Astrocyte (in vitro differentiated cells and primary cell): ENCODE data around the gene THAP11. TPM values are rescaled to one million over a fixed set of nuclear protein-coding genes. Genes with fewer than 3 reads are reported as not detected.

Experiments used
- DNase-seq: peaks from one replicate; pipeline ENCODE4 v3.0.0-alpha.2; 2010; ENCODE audit warnings: low read depth
- FAIRE-seq: peaks from 2 replicates; lab custom pipeline; 2011; peaks lifted over from hg19 to GRCh38; lab: Jason Lieb, UNC
- H2AFZ ChIP-seq: 2 replicates; pipeline ENCODE4 v1.6.0; 2012; ENCODE audit warnings: low read depth, low read length, inconsistent platforms
- H3K27ac ChIP-seq: 2 replicates; pipeline ENCODE4 v1.5.1; 2011; ENCODE audit warnings: low read depth, low read length, inconsistent platforms
- H3K27me3 ChIP-seq: 2 replicates; pipeline ENCODE4 v1.6.0; 2011; ENCODE audit warnings: low read length, inconsistent platforms; ENCODE audit not compliant: insufficient read depth
- H3K36me3 ChIP-seq: 2 replicates; pipeline ENCODE4 v1.5.1; 2011; ENCODE audit warnings: low read length, inconsistent platforms; ENCODE audit not compliant: insufficient read depth
- H3K4me1 ChIP-seq: 2 replicates; pipeline ENCODE4 v1.5.1; 2011; ENCODE audit warnings: low read length, inconsistent platforms; ENCODE audit not compliant: insufficient read depth
- H3K4me2 ChIP-seq: 2 replicates; pipeline ENCODE4 v1.6.0; 2012; ENCODE audit warnings: low read length, inconsistent platforms
- H3K4me3 ChIP-seq: 2 replicates; pipeline ENCODE4 v1.5.1; 2011; ENCODE audit warnings: low read depth, mild to moderate bottlenecking, low read length, inconsistent platforms; ENCODE audit not compliant: insufficient read depth
- H3K79me2 ChIP-seq: 2 replicates; pipeline ENCODE4 v1.6.0; 2012; ENCODE audit warnings: mild to moderate bottlenecking, low read length, inconsistent platforms; ENCODE audit not compliant: insufficient read depth
- H3K9ac ChIP-seq: 2 replicates; pipeline ENCODE4 v1.6.0; 2012; ENCODE audit warnings: mild to moderate bottlenecking, low read length, inconsistent platforms
- H3K9me3 ChIP-seq: 2 replicates; pipeline ENCODE4 v1.5.1; 2012; ENCODE audit warnings: low read depth, mild to moderate bottlenecking, low read length, inconsistent platforms; ENCODE audit not compliant: insufficient read depth
- H4K20me1 ChIP-seq: 2 replicates; pipeline ENCODE4 v1.6.0; 2012; ENCODE audit warnings: low read length, inconsistent platforms; ENCODE audit not compliant: insufficient read depth
- H3K27ac Mint-ChIP-seq: one replicate; pipeline ENCODE4 v1.8.0; 2021; ENCODE audit warnings: mild to moderate bottlenecking, mixed read lengths; ENCODE audit not compliant: unreplicated experiment
- H3K27me3 Mint-ChIP-seq: one replicate; pipeline ENCODE4 v1.8.0; 2021; ENCODE audit warnings: low read depth, mixed read lengths; ENCODE audit not compliant: unreplicated experiment
- H3K36me3 Mint-ChIP-seq: one replicate; pipeline ENCODE4 v1.8.0; 2021; ENCODE audit warnings: low read depth, mixed read lengths; ENCODE audit not compliant: unreplicated experiment
- H3K4me1 Mint-ChIP-seq: one replicate; pipeline ENCODE4 v1.8.0; 2021; ENCODE audit warnings: low read depth, mixed read lengths; ENCODE audit not compliant: unreplicated experiment
- H3K4me3 Mint-ChIP-seq: one replicate; pipeline ENCODE4 v1.8.0; 2021; ENCODE audit warnings: mild to moderate bottlenecking, moderate library complexity, mixed read lengths; ENCODE audit not compliant: unreplicated experiment
- H3K9me3 Mint-ChIP-seq: one replicate; pipeline ENCODE4 v1.8.0; 2021; ENCODE audit warnings: mild to moderate bottlenecking, mixed read lengths; ENCODE audit not compliant: unreplicated experiment
- EZH2 ChIP-seq: IDR thresholded peaks from 2 replicates; pipeline ENCODE4 v1.6.1; 2012; ENCODE audit warnings: mild to moderate bottlenecking, low read length, inconsistent platforms; ENCODE audit not compliant: insufficient read depth
- total RNA-seq: library from RNA; stranded (reverse); gene quantifications from 2 replicates; pipeline ENCODE4 v1.2.1, GENCODE V29; 2021
- TF ChIP-seq, protein P1 (sequence below): IDR thresholded peaks from 2 replicates; pipeline ENCODE4 v1.5.1; 2011; ENCODE audit warnings: low read depth, mild to moderate bottlenecking, inconsistent platforms, low read length, moderate library complexity; ENCODE audit not compliant: insufficient read depth

THAP11 gene
- total RNA-seq, 1 donor from 2014 or later = 16.5 TPM

DNA sequence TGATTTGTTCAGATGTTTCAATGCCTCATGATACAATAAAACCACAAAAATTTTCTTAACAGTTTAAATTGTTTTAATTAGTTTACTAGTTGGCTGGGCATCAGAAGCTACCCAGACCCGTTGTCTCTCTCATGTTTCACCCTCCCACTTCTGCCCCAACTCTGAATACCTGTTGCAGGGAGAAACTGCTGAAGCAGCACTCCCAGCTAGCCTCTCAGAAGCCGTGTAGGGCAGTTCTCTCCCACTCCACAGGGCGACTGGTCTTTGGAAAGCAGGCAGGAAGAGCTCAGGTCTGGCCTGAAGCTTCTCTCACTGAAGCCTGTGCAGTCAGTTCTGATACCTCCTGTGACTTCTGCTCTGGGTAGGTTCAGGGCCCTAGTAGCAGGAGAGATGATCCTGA lies 29.1 kb downstream of the THAP11 start:
- DNase-seq = no peak
- Histone ChIP-seq H3K27me3 (no peaks in the 10 kb centered on the region), H3K79me2 (peaks cover 54% of the 10 kb centered on the region), H3K36me3 (peaks cover 30% of the 10 kb centered on the region), H3K9ac (no peak overlapping the region), H3K9me3 (no peaks in the 10 kb centered on the region), H3K4me1 (peaks cover 13% of the 10 kb centered on the region), H3K4me3 (no peak overlapping the region), H3K27ac (no peak overlapping the region), H2AFZ (no peak overlapping the region), H4K20me1 (peaks cover 68% of the 10 kb centered on the region), H3K4me2 (no peak overlapping the region)
- H3K27me3 Mint-ChIP-seq = no peaks in the 10 kb centered on the region
- H3K27ac Mint-ChIP-seq = no peak overlapping the region
- H3K4me3 Mint-ChIP-seq = no peak overlapping the region
- H3K4me1 Mint-ChIP-seq = peaks cover 17% of the 10 kb centered on the region
- no peak for FAIRE-seq
- H3K9me3 Mint-ChIP-seq = no peaks in the 10 kb centered on the region
- H3K36me3 Mint-ChIP-seq = peaks cover 6% of the 10 kb centered on the region
- TF ChIP-seq, protein P1, sequence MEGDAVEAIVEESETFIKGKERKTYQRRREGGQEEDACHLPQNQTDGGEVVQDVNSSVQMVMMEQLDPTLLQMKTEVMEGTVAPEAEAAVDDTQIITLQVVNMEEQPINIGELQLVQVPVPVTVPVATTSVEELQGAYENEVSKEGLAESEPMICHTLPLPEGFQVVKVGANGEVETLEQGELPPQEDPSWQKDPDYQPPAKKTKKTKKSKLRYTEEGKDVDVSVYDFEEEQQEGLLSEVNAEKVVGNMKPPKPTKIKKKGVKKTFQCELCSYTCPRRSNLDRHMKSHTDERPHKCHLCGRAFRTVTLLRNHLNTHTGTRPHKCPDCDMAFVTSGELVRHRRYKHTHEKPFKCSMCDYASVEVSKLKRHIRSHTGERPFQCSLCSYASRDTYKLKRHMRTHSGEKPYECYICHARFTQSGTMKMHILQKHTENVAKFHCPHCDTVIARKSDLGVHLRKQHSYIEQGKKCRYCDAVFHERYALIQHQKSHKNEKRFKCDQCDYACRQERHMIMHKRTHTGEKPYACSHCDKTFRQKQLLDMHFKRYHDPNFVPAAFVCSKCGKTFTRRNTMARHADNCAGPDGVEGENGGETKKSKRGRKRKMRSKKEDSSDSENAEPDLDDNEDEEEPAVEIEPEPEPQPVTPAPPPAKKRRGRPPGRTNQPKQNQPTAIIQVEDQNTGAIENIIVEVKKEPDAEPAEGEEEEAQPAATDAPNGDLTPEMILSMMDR = no peak
- TF ChIP-seq EZH2 = no peak

DNA sequence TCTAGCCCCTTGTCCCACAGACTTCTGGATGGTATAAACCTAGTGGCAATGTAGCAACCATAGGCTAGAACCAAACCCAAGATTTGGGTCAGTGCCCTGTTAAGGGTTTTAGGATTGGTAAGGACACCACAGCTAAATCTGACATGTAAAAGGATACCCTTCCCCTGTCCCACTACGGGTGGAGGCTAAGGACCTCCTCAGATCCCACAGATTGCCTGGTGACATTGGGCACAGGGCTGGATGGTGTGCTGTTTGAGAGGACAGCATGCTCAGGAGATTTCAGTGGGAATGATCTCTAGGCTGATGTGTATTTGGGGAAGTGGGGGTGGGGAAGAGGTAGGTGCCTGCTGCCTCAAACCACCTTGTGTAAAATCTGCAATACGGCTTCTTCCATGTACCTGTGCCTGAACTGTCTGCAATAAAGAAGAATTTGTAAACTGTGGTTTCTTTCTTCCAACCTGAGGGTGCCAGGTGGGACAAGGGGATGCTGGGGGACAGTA lies 30.1 kb downstream of the THAP11 start:
- H3K27me3 ChIP-seq = no peaks in the 10 kb centered on the region
- FAIRE-seq (no peak), DNase-seq (no peak)
- Mint-ChIP-seq H3K4me1 (peaks cover 17% of the 10 kb centered on the region), H3K27me3 (no peaks in the 10 kb centered on the region), H3K4me3 (peak overlapping the region; percentile 78), H3K9me3 (no peaks in the 10 kb centered on the region), H3K27ac (peak overlapping the region; percentile 60), H3K36me3 (peaks cover 11% of the 10 kb centered on the region)
- no peak for TF ChIP-seq EZH2
- TF ChIP-seq, protein P1 = no peak
- H3K79me2 ChIP-seq = peaks cover 55% of the 10 kb centered on the region
- peak overlapping the region; percentile 68 for H3K27ac ChIP-seq
- H3K36me3 ChIP-seq = peaks cover 35% of the 10 kb centered on the region
- peak overlapping the region; percentile 97 for H3K9ac ChIP-seq
- H3K9me3 ChIP-seq = no peaks in the 10 kb centered on the region
- peak overlapping the region; percentile 73 for H2AFZ ChIP-seq
- H3K4me1 ChIP-seq = peaks cover 13% of the 10 kb centered on the region
- H3K4me3 ChIP-seq = no peak overlapping the region
- H3K4me2 ChIP-seq = peak overlapping the region; percentile 97
- H4K20me1 ChIP-seq = peaks cover 71% of the 10 kb centered on the region

DNA sequence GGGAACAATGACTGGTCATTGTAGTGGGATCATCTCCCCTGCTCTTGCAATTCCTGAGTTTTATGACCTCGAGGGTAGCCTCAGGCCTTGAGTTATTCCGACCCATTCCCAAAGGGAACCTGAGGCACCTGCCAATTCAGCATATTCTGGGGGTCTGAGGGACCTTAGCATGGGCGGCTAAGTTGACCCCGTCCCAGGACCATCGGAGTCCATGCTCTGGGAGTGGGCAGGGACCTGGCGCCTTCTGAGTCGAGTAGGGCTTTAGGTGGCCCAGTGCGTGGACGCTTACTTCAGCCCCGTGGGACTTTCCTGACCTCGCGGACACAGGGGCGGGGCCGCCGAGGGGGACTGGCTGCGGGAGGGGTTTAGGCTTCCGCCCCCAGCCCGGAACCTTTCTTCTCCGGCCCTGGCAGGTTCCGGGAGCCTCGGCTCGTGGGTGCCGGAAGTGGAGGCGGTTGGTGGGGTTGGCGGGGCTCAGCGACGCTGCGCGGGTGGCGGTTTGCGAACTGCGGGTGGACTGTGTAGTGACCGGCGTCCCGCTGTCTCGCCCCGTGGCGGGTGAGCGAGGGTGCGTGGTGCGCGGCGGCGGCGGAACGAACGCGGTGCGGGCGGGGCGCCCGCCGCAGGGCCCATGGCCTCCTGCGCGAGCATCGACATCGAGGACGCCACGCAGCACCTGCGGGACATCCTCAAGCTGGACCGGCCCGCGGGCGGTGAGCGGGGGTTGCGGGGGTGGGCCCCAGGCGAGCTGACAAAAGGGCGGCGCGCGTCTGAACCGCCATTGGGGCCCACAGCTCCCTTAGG lies 30.7 kb downstream of the THAP11 start, which contains the start of gene EDC4:
Gene EDC4, plus strand, starts transcription at position 422 of the 804 bp plus-strand sequence. Its CDS starts 210 bp downstream, at position 632.
- Histone ChIP-seq H3K79me2 (peaks cover 53% of the 10 kb centered on the region), H3K9me3 (no peaks in the 10 kb centered on the region), H2AFZ (peak within 1 kb of the TSS; percentile 73), H3K4me3 (peak within 1 kb of the TSS; percentile 78), H3K36me3 (peaks cover 32% of the 10 kb centered on the region), H3K4me2 (peak within 1 kb of the TSS; percentile 97), H4K20me1 (peaks cover 72% of the 10 kb centered on the region), H3K27me3 (no peaks in the 10 kb centered on the region), H3K9ac (peak within 1 kb of the TSS; percentile 97), H3K4me1 (peaks cover 13% of the 10 kb centered on the region), H3K27ac (peak within 1 kb of the TSS; percentile 68)
- Mint-ChIP-seq H3K4me3 (peak within 1 kb of the TSS; percentile 97), H3K9me3 (no peaks in the 10 kb centered on the region), H3K36me3 (peaks cover 12% of the 10 kb centered on the region), H3K4me1 (peaks cover 17% of the 10 kb centered on the region), H3K27ac (peak within 1 kb of the TSS; percentile 60), H3K27me3 (no peaks in the 10 kb centered on the region)
- peak; percentile 62 for DNase-seq
- TF ChIP-seq EZH2 = no peak
- TF ChIP-seq, protein P1 = no peak
- no peak for FAIRE-seq
